NCI-H510A (cell line): ENCODE measurements around the gene OSM.
A peak's percentile ranks its signal among the peaks of the same experiment; 100 is the strongest.

ENCODE experiments used
- DNase-seq: peaks from one replicate; lab custom pipeline; 2025; lab: John Stamatoyannopoulos, UW

Gene OSM

DNA sequence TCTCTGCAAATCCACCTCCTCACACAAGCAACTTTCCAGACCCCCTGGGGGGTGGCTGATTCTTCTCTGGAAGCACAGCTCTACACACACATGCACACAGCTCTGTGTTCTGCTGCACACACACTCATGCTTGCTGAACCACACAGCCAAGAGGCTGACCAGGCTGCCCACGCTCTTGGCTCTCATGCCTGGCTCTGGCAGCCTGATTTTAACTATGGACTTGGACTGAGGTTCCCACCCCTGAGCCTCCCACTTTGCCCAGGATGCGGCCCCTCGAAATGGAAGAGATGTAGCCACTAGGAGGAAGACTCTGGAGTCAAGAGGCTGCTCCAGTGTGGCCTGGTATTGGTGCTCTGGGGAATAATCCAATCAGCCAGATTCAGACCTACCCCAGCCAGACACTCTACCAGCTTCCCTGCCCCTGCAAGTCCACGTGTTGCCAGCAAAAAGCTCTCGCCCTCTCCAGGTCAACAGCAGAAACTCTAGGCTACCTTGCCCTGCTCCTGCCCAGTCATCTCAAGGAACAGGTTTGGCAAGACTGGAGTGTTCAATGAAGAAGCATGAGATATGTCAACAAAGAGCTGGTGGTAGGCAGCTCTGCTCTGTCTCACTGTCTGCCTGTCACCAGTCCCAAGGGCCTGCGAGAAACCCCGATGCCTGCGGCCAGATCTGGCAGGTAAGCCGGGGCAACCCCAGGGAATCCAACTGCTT lies 31.5 kb upstream of the OSM start:
- DNase-seq, result peak; percentile 81

DNA sequence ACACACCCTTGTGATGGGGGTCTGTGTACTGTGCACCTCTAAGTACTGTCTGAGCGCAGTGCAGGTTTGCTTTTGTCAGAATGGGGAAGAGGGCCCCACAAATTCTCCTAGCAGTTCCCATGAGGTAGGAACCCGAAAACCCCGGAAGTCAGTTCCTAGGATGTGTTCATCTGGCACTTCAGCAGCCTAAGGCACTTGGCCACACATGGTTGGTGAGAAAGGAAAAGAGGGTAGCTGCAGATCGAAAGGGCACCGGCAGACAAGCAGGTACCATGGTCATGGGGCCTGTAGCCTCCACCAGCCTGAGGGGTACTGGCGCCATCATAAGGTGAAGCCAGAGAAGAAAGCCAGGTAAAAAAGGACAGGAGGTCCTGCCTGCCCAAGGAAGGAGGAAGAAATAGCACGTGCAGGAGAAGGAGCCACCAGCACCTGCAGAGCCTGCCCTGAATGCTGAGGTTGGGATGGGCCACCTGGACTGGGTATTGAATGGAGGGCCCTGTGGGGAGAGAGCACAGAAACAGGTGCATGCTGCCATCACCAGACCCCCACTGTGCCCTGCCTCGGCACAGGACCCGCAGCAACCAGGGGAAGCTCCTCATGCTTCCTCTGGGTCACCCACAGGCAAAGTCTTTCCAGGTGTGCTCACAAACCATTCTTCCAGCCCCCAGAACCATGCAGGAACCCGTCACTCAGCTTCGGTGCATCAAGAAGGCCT lies 30.8 kb upstream of the OSM start:
- DNase-seq, result no peak

DNA sequence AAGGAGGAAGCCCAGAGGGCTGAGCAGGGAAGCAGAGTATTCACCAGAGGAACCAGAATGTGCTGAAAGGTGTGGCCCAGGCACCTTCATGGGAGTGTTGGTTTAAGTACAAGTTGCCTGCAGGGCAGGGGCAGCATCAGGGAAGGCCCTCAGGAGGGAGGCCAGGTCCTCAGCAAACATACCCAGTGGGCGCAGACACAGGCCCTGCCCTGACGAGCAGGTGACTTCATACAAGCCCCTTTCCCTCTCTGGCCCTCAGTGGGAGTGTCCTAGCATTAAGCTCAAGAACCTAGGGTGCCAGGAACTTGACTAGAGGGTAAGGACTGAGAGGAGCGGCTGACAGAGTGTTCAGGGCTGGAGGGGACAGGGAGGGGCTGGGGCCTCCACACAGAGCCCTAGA lies 30.2 kb upstream of the OSM start:
- no peak for DNase-seq

DNA sequence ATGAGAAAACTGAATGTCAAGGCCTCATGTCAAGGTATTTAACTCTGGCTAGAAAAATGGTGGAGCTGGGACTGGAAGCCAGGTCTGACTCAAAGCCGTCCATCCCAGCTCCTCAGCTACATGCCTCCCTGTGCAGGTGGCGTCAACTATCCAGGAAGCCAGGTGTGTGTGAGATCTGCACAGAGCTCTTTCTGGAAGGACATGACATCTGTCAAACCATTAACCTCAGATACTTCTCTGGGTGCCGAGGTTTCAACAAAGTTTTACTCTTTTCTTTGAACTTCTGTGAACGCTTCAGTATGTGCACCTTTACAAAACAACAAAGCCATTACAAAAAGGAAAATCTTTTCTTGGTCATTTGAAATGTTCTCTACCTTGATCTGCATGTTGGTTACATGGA lies 29.7 kb upstream of the OSM start:
- no peak for DNase-seq

DNA sequence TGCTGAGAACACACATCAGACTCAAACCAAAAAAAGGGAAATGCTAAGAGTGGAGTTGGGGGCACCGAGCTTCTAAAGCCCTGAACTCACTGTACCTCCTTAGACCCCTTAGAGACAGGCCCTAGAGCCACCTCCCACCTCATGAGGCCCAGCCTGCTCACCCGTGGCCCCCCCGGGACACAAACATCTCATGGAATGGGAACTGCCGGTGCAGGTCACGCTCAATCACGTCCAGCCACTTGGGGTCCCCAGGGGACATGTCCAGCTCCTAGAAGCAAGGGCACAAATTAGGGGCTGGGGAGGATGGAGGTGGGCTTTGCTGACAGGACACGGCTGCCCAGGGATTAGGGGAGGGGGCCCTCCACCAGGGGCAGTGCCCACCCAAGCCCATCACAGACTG lies 28.9 kb upstream of the OSM start:
- DNase-seq, result no peak

DNA sequence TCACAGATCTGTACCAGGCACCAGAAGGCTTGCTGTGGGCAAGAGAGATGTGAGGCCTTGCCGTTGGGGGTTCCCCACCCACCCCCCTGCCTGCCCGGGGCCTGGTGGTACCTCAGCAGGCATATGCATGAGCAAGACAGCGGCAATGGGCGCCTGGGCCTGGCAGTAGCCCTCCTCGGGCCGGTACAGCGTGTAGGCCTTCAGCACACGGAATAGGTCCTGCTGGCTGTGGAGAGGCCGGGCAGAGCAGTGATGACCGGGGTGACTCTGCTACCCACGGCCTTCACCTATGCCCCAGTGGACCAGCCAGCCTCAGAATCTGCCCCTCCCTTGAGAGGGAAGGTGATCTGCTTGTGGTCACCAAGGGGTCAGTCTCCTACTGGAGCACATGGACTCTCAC lies 28.2 kb upstream of the OSM start:
- DNase-seq, result no peak

DNA sequence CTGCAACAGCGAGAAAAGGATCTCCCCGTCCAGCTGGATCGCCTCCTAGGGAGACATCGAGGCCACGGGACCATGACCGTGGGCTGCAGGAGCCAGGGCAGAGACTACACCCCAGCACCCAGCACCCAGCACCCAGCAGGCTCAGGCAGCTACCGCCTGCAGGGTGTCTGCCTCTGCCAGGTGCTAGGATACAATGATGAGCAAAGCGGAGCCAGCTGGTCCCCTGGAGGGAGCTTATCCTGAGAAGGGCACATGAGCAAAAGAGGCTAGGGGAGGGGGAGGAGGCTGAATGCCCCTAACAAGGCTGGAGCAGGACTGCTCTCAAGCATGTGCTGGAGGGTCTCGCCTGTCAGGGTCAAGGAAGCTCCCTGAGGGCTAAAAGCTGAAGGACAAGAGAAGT lies 27.4 kb upstream of the OSM start:
- no peak for DNase-seq

DNA sequence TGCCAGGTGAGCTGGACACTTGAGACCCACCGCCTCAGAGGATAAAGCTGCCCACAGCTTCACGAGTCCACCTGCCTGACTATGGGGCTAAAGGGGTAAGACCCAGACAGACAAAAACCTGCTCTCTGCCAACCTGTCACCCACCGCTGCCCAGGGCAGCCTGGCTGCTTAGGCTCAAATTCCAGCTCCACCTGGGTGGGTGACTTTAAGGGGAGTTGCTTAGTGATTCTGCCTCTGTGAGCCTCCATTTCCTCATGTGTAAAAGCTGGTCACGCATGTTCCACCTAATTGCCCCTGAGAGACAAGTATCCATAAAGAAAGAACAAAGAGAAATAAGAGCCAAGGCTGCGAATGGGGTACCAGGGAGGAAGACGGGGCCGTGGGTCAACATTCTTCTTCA lies 26.4 kb upstream of the OSM start:
- DNase-seq, result no peak

DNA sequence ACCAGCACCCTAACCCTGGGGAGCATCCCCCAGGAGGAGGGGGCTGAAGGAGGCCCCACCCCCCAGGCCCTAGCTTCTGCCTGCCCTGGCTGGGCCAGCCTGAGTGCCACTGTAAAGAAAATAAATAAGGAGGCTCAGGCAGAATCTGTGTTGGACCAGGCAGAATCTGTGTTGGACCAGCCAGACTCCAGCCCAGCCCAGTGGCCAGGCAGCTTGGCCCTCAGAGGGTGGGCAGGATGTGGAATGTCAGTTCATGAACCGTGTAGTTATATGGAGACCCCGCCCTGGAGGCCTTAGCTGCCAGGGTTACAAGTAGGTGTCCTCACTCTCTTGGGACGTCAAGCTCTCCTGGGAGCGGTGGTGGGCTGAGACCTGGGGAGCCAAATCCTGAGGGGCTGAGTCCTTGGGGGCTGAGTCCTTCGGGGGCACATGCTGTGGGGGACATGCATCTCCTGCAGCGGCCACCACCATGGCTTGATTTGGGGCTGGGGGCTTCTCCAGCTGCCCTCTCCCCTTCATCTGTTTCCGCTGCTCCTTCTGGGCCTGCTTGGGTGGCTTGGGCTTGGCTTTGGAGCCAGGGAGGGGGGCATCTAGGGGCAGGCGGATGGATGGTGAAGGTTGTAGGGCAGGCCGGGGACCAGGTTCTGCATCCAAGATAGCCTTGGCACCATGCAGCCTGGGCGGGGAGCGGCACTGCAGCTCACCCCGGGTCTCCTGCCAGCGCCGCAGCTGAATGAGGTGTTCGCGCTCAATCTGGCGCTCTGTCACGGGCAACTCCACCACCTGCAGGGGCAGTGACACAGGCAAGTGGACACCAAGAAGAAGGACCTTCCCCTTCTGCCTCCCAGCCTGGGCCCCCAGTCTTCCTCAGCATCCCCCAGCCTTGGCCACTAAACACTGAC lies 25.7 kb upstream of the OSM start:
- DNase-seq, result no peak

DNA sequence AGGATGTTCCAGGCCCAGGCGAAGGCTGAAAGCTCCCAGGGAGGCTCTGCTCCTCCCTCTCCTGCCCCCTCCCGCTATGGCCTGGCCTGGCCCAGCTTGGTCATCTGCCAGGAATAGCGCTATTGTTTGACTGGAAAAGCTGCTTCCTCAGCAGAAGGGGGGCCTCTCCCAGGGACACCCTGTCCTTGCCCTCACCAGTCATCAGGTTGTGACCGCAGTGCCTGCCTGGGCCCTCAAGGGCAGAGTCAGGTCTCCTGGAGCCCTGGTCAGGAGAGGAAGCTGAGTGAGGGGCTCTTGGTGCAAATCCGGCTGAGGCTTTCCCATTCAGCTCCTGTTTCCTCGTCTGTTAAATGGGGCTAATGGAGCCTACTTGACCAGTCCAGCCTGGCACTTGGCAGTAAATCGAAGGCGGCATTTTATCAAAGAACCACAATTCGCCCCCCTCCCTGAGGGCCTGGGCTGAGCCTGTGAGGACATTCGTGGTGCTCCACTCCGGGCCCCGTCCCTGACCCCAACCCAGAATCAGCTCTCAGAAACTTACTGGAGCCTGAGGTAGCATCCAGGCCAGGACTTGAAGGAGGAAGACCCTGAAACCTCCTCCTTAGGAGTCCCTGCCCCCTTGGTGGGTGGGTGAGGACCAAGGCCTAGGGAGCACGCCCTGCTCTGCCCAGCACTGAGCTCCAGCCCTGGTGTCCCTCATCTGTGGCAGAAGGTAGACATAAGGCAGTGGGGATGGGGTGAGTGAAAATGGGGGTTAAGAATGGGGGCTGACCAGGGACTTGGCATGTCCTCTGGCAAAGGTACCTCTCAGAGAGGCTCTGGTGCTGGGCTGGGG lies 24.6 kb upstream of the OSM start:
- peak; percentile 56 for DNase-seq

DNA sequence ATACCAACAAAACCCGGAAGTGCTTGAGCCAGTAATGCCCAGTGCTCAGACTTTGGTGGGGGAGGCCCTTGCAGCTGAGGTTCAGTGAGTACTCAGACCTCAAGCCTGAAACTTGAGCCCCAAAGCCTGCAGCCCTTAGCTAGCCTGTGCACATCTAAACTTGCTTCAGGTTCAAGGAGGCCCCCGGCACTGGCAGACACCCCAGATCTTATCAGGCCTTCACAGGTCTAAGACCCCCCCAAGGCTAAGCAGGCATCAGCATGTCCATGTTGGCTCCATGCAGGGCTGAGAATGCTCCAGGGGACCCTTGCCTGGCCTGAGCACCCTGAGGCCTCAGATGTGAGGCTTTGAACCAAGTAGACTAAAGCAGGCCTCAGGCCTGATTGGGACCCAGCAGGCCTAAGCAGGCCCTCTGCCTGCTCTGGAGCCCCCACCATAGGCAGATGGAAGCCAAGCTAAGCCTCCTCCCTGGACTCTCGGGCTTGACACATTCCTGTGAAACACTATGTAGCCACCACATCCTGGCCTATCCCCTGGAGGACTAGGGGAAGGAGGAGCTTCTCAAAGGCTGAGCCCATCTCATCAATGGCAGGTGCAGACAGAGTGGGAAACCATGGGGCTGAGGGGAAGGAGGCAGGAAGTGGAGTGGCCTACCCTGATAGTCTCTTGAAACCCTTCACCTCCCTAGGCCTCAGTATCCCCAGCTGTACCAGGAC lies 23.8 kb upstream of the OSM start:
- DNase-seq, result peak; percentile 56

DNA sequence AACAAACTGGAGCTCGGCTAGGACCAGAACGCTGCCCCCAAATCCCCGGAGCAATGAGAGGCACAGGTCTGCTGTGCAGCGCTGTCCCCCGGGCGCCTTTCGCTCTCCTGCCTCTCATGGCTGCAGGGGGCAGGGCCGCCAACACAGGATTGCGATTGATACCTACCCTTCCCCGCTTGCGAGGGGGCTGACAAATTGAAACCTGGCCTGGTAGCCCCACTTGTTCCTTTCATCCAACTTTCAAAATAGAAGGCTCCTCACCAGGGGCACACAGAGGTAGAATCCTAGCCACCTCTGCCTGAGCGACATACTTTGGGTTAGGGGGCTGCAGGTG lies 23.3 kb upstream of the OSM start:
- no peak for DNase-seq

DNA sequence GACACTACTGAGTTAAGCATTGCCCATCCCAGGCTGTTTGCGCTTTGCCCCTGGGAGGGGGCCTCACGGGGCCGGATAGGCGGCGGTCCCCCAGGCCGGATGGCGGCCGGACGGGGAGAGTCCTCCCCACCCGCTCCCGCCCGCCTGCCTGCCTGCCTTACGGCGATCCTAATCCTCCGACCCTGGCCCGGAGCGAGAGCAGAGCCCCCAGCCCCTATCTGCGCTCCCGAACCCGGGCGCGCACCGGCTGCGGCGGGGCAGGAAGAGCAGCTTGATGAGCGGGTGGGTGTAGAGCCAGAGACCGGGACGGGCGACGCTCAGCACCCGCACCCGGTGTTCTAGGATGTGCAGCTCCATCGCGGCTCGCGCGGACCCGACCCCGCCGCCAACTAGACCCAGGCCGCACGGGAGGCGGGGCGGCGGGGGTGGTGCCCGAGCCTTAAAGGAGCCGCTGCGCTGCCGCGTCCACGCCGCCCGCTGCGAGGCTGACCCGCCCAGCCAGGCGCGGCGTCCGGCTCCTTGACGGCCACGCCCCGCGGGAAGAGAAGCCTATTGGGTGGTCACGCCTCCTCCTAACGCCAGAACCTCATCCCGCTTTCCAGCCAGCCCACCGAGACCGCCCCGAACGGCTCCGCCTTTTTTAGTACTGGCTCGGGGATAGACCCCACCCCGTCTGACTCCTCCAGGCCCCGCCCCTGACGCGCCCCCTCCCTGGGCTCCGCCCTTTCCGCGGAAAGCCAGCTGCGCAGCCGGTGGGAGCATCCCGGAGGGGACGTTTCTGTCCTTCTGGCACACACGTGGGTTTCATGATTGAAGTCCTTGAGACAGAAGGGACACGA lies 22.7 kb upstream of the OSM start, which contains the start of gene CASTOR1:
CASTOR1 (minus strand) TSS at position 365 of the 839 bp plus-strand sequence; CDS start at position 357, 8 bp downstream.
- DNase-seq, result peak; percentile 86

DNA sequence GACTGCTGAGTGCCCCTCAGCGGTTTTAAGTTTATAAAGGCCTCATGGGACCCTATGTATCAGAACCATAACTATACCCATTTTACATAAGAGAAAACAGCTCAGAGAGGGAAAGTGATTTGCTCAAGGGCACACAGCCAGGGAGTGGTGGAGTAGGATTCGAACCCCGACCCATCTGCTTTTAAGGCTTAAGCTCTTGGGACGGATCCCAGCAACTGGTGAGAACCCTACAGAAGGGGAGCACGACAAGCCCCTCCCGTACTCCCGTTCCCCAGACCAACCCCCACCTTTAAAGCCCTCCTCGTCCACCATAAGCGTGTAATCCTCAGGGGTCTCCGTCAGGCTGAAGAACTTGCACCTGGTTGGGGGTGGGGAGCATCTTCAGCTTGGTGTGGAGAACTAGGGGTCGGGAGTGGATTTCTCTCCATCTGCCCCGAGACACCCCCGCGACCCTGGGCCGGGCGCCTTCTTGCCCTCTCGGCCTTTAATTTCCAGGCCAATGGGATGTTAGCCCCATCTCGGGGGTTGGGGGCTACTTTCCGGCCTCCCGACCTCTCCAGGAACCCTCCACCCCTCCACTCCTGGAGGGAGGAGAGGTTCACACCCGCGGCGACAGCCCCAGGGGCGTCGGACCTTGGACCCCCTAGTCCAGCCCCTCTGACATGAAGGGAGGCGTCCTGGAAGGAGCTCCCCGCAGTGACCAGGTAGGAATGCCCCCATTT lies 21.9 kb upstream of the OSM start:
- DNase-seq, result no peak

DNA sequence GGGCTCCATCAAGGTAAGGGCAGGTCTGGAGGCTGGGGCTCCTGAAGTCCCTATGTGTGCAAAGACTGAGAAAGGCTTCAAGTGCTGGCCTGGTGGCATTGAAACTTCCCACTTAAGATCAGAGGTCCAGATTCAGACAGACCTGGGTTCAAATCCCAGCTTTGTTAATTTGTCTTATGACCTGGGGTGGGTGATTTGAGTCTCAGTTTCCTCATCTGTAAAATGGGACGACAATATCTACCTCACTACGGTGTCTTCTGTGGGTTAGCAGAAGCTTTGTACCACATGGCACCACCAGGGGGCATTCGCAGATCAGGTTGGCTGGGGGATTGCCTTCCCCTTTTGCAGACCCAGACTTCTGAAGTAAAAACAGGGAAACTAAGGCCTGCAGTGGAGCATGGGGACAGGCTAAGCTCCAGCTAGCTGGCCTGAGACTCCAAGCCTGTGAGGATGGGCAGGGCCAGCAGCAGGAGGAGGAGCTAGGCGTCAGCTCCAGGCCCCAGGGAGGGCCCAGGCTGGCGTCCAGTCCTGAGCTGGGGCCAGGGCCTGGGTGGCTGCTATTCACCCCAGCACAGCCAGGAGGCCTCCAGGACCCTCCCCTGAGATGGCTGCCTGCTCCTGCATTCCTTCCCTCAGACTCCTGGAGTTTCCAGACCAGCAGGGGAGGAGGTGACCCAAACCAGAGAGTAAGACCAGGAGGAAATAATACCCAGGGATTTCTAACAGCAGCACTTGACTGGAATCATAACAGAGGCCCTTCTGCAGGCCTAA lies 21.2 kb upstream of the OSM start:
- DNase-seq, result peak; percentile 25

DNA sequence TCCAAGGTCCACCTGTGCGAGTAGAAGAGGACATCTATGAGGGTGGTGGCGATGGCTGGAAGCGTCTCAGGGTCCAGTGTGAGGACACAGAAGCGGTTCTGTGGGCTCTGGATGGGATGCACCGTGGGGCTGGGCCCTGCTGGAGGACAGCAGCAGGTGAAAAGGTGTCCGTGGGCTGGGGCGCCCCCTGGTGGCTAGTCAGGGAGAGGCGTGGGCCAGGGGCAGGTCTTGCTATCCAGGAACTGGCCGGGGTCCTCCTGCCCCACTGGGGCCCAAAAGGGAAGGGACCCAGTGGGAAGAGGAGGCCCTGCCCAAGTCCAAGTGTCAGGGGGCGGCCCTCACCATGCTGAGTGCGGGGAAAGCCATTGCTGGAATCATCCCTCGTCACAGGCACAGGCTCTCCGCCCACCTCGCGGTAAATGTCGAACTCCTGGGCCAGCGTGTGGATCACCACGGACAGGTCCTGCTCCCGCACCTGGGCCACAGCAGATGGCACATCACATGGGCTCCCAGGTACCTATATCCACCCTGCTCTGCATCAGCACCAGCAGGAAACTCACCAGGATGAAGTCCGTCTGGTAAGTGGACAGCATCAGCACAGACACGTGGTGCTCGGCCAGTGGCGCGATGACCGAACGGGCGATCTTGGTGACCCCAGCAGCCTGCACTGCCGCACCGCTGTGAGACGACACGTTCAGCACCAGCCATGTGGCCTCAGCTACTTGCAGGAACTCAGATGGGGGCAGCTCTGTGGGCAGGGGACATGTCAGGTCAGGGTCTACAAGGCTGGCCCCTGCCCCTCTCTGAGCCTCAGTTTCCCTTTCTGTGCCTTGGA lies 20.4 kb upstream of the OSM start:
- DNase-seq, result no peak

DNA sequence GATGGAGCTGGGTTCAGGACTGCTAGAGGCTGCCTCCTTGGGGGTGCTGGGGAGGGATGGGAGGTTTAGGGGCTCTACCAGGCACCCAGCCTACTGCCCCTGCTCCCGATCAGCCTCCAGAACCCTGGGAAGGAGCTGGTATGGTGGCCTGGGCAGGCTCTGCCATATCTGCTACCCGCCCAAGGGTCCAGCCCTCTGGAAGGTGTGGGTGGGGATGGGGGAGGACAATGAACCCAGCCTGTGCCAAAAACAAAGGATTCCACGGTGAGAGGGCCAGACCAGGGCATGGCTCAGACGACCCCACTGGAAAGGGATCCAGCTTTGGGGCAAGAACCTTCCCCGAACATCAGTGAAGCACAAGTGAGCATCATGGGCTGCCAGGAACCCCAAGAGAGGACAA lies 19.7 kb upstream of the OSM start:
- no peak for DNase-seq

DNA sequence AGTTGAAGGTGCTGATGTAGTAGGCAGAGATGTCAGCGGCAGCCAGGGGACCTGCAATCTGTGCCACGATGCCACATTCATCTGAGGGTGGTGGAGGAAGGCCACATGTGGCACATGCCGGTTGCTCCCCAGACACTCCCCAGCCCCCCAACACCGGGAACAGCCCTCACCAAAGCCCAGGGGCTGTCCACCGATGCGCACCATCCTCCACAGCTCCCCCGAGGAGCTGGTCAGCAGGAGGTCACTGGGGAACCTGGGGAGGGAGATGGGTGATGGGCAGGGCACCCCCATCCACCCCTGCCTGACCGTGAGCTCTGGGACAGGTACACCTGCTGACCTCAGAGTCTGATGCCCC lies 19.2 kb upstream of the OSM start:
- no peak for DNase-seq
